Tibial nerve (tissue), 4 donors: ENCODE measurements around the gene NKAIN2.

Experiments used
- CTCF ChIP-seq, 5 experiments: fragments of 200-600 bp in 3 of 5; fragments of 450-650 bp in 2 of 5; sonication (generic) in 3 of 5; IDR thresholded peaks; one replicate each; pipeline ENCODE4 v1.5.1; 2016 to 2019; ENCODE audit warnings: antibody characterized with exemption in 5 of 5, mild to moderate bottlenecking in 3 of 5, moderate library complexity in 2 of 5
- EP300 ChIP-seq, 2 donors: sonication (generic); formaldehyde crosslinking; IDR thresholded peaks; one replicate each; pipeline ENCODE4 v1.6.1; 2017; ENCODE audit warnings: antibody characterized with exemption in 2 of 2, mild to moderate bottlenecking in 1 of 2
- POLR2A ChIP-seq, 2 donors: fragments of 450-650 bp; IDR thresholded peaks; one replicate each; pipeline ENCODE4 v1.6.1; 2017; ENCODE audit warnings: antibody characterized with exemption in 2 of 2, mild to moderate bottlenecking in 2 of 2, moderate library complexity in 2 of 2

GRCh38 chr6:124234801-124235200, 431.1 kb downstream of the NKAIN2 start:
- no peak for TF ChIP-seq CTCF (IDR thresholded peaks at IDR 0.05)
- no peak for TF ChIP-seq POLR2A (IDR thresholded peaks at IDR 0.05)
- TF ChIP-seq EP300 (IDR thresholded peaks at IDR 0.05) = no peak
